GM12878 (cell line): ENCODE data around the gene ZXDC. TPM values are rescaled to one million over a fixed set of nuclear protein-coding genes. Genes with fewer than 3 reads are reported as not detected.

ENCODE experiments used
- ATAC-seq: fragments of 200-7000 bp; cut with Tn5 transposase; 3 replicates; pipeline ENCODE4 v1.9.1; 2020; ENCODE audit warnings: mild to moderate bottlenecking, moderate library complexity
- Bru-seq: library from RNA; stranded (reverse); fragments of 400-500 nt; gene quantifications from one replicate; lab custom pipeline; 2021; lab: Mats Ljungman, UMichigan
- BruChase-seq, 2 experiments: library from RNA; stranded (reverse); fragments of 400-500 nt; gene quantifications; one replicate each; lab custom pipeline; 2021; lab: Mats Ljungman, UMichigan
- BruUV-seq: library from RNA; stranded (reverse); fragments of 400-500 nt; replicated peaks from 2 replicates; lab custom pipeline; 2021; lab: Mats Ljungman, UMichigan
- CTCF ChIA-PET: fragments of 300-600 bp; sonication (Branson Sonifier 250); formaldehyde crosslinking; extraction: SDS; loops from one replicate; lab custom pipeline; 2021; ENCODE audit warnings: inconsistent platforms; lab: Yijun Ruan, JAX
- POLR2A ChIA-PET: fragments of 350-600 bp; formaldehyde crosslinking; extraction: SDS; loops from one replicate; lab custom pipeline; 2021; ENCODE audit warnings: inconsistent platforms; lab: Charles Lee
- RAD21 ChIA-PET: fragments of 300-600 bp; sonication (Branson Sonifier 250); formaldehyde crosslinking; loops from one replicate; lab custom pipeline; 2023; ENCODE audit warnings: antibody characterized with exemption; ENCODE audit not compliant: unreplicated experiment; lab: Charles Lee
- SMC1A ChIA-PET: fragments of 300-600 bp; sonication (Branson Sonifier 250); formaldehyde crosslinking; loops from one replicate; lab custom pipeline; 2023; ENCODE audit not compliant: unreplicated experiment, uncharacterized antibody; lab: Charles Lee
- DNase-seq: peaks from one replicate; pipeline ENCODE4 v3.0.0-alpha.2; 2011; ENCODE audit warnings: low read depth, low spot score
- FAIRE-seq: peaks from 3 replicates; lab custom pipeline; 2011; peaks lifted over from hg19 to GRCh38; lab: Jason Lieb, UNC
- H2AFZ ChIP-seq: 2 replicates; pipeline ENCODE4 v1.6.0; 2011; ENCODE audit warnings: low read depth, low read length, control low read depth; ENCODE audit not compliant: control insufficient read depth
- H3K27ac ChIP-seq: 2 replicates; pipeline ENCODE4 v1.5.1; 2011; ENCODE audit warnings: control low read depth; ENCODE audit not compliant: control insufficient read depth, insufficient read depth
- H3K27me3 ChIP-seq, 2 experiments: replicated peaks in 1 of 2; 2 replicates each; pipeline versions ENCODE4 v1.6.0 to v1.6.1; 2011; ENCODE audit warnings: low read length in 1 of 2; ENCODE audit not compliant: control insufficient read depth in 2 of 2, insufficient read depth in 2 of 2
- H3K36me3 ChIP-seq, 2 experiments: 2 replicates each; pipeline ENCODE4 v1.5.1; 2011; ENCODE audit warnings: low read length in 1 of 2; ENCODE audit not compliant: control insufficient read depth in 2 of 2, insufficient read depth in 2 of 2
- H3K4me1 ChIP-seq: 2 replicates; pipeline ENCODE4 v1.6.1; 2011; ENCODE audit warnings: mild to moderate bottlenecking, low read length, moderate library complexity, mixed read lengths; ENCODE audit not compliant: control insufficient read depth, insufficient read depth
- H3K4me2 ChIP-seq: 2 replicates; pipeline ENCODE4 v1.6.0; 2011; ENCODE audit warnings: control low read depth; ENCODE audit not compliant: control insufficient read depth, insufficient read depth
- H3K4me3 ChIP-seq: fragments of 200-600 bp; sonication (generic); 2 replicates; pipeline ENCODE4 v1.5.1; 2016
- H3K79me2 ChIP-seq: 2 replicates; pipeline ENCODE4 v1.6.0; 2011; ENCODE audit warnings: low read length; ENCODE audit not compliant: control insufficient read depth, insufficient read depth
- H3K9ac ChIP-seq: 2 replicates; pipeline ENCODE4 v1.8.0; 2011; ENCODE audit warnings: low read length, control low read depth, mixed read lengths; ENCODE audit not compliant: control insufficient read depth, insufficient read depth
- H3K9me3 ChIP-seq: replicated peaks from 3 replicates; pipeline ENCODE4 v1.5.1; 2011; ENCODE audit warnings: mild to moderate bottlenecking, low read length; ENCODE audit not compliant: control insufficient read depth, insufficient read depth
- H4K20me1 ChIP-seq: 2 replicates; pipeline ENCODE4 v1.6.0; 2011; ENCODE audit not compliant: control insufficient read depth, insufficient read depth
- IKZF1 ChIP-seq: fragments of 450-650 bp; conservative IDR thresholded peaks from 2 replicates; pipeline ENCODE4 v1.6.1; 2017; ENCODE audit warnings: antibody characterized with exemption, mild to moderate bottlenecking
- KDM1A ChIP-seq: fragments of 200-600 bp; sonication (generic); IDR thresholded peaks from 2 replicates; pipeline ENCODE4 v1.6.1; 2016; ENCODE audit warnings: borderline replicate concordance
- LARP7 ChIP-seq: fragments of 450-650 bp; IDR thresholded peaks from 2 replicates; pipeline ENCODE4 v1.6.1; 2017; ENCODE audit warnings: mild to moderate bottlenecking
- NR2C1 ChIP-seq: fragments of 450-650 bp; IDR thresholded peaks from 2 replicates; pipeline ENCODE4 v1.6.1; 2017; ENCODE audit warnings: antibody characterized with exemption, mild to moderate bottlenecking, moderate library complexity
- POLR2AphosphoS2 ChIP-seq: IDR thresholded peaks from 2 replicates; pipeline ENCODE4 v1.6.1; 2011; ENCODE audit warnings: low read depth, mild to moderate bottlenecking, low read length, improper control_type of control experiment, moderate library complexity
- RB1 ChIP-seq: fragments of 450-650 bp; formaldehyde crosslinking; IDR thresholded peaks from 2 replicates; pipeline ENCODE4 v1.6.1; 2017; ENCODE audit warnings: mild to moderate bottlenecking, borderline replicate concordance
- SMARCA5 ChIP-seq: fragments of 450-650 bp; IDR thresholded peaks from 2 replicates; pipeline ENCODE4 v1.6.1; 2017; ENCODE audit warnings: mild to moderate bottlenecking
- WGBS: methylation state at CpG from one replicate; pipeline ENCODE4 v1.1.6; 2016; ENCODE audit warnings: low lambda C conversion rate; ENCODE audit not compliant: insufficient replicate concordance, insufficient coverage; ENCODE audit errors: missing lambda C conversion rate; 5-methylcytosine and 5-hydroxymethylcytosine counted together
- in situ Hi-C: fragments of 300-500 bp; cut with MboI; formaldehyde crosslinking; loops from 9 replicates; pipeline ENCODE4 v1.14.3; 2018; ENCODE audit warnings: mixed read lengths
- intact Hi-C: fragments of 100-400 bp; cut with micrococcal nuclease; formaldehyde crosslinking; loops from one replicate; pipeline ENCODE4 v1.14.2; 2022; ENCODE audit not compliant: unreplicated experiment
- long read RNA-seq, 2 experiments: library from polyadenylated mRNA; unstranded; transcript quantifications; one replicate each; pipeline ENCODE4 v2.0.0, GENCODE V29; 2019 to 2020
- polyA minus RNA-seq, 3 experiments: library from RNA; depleted of rRNA, polyadenylated mRNA; stranded (reverse); fragments of >200 nt; gene quantifications; 2 replicates each; pipeline ENCODE4 v1.2.3, GENCODE V29; 2011
- polyA plus RNA-seq, 11 experiments: library from polyadenylated mRNA; depleted of rRNA in 4 of 11; unstranded in 6 of 11; stranded (reverse) in 5 of 11; fragments of >200 nt; fragmentation: Nextera tagmentation in 4 of 11; fragmentation: Illumina TruSeq in 1 of 11; extraction: Ambion mirVana in 4 of 11; extraction: Trizol in 1 of 11; gene quantifications; 1 replicate in 1 of 11; 2 replicates in 10 of 11; pipeline versions ENCODE4 v1.2.1 to v1.2.3, GENCODE V29; 2011 to 2016; ENCODE audit warnings: inconsistent platforms in 2 of 11, missing spikeins in 2 of 11, low read depth in 1 of 11
- total RNA-seq, 4 experiments: library from RNA; depleted of rRNA in 3 of 4; stranded (reverse); fragments of >200 nt in 3 of 4; fragmentation: Illumina TruSeq in 1 of 4; extraction: Trizol in 1 of 4; gene quantifications; 2 replicates each; pipeline versions ENCODE4 v1.2.1 to v1.2.3, GENCODE V29; 2013 to 2021
- TF ChIP-seq, protein P1 (sequence below), 3 experiments: IDR thresholded peaks in 2 of 3; conservative IDR thresholded peaks in 1 of 3; 2 replicates each; pipeline ENCODE4 v1.5.1; 2011; ENCODE audit warnings: low read depth in 3 of 3, low read length in 3 of 3, mild to moderate bottlenecking in 3 of 3, control low read depth in 2 of 3, moderate library complexity in 2 of 3, inconsistent platforms in 1 of 3, mixed read lengths in 1 of 3; ENCODE audit not compliant: control insufficient read depth in 2 of 3, insufficient read depth in 1 of 3; ENCODE audit errors: extremely low read depth in 1 of 3
- TF ChIP-seq, protein P2 (sequence below): fragments of 450-650 bp; IDR thresholded peaks from 2 replicates; pipeline ENCODE4 v1.6.1; 2017; ENCODE audit warnings: antibody characterized with exemption, mild to moderate bottlenecking, moderate library complexity

Gene ZXDC, protein sequence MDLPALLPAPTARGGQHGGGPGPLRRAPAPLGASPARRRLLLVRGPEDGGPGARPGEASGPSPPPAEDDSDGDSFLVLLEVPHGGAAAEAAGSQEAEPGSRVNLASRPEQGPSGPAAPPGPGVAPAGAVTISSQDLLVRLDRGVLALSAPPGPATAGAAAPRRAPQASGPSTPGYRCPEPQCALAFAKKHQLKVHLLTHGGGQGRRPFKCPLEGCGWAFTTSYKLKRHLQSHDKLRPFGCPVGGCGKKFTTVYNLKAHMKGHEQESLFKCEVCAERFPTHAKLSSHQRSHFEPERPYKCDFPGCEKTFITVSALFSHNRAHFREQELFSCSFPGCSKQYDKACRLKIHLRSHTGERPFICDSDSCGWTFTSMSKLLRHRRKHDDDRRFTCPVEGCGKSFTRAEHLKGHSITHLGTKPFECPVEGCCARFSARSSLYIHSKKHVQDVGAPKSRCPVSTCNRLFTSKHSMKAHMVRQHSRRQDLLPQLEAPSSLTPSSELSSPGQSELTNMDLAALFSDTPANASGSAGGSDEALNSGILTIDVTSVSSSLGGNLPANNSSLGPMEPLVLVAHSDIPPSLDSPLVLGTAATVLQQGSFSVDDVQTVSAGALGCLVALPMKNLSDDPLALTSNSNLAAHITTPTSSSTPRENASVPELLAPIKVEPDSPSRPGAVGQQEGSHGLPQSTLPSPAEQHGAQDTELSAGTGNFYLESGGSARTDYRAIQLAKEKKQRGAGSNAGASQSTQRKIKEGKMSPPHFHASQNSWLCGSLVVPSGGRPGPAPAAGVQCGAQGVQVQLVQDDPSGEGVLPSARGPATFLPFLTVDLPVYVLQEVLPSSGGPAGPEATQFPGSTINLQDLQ
- total RNA-seq (2013; cell fraction: nucleolus; rRNA removed) = 79.9 and 87.5 TPM in 2 replicates
- total RNA-seq (2014; rRNA removed) (12.9 and 15.0 TPM in 2 replicates), total RNA-seq (2014; rRNA removed; fragmentation: Illumina TruSeq; extraction: Trizol) (7.5 and 8.1 TPM in 2 replicates), total RNA-seq (2021) (14.7 and 15.3 TPM in 2 replicates), polyA plus RNA-seq (2011; rRNA removed) (6.9 and 12.9 TPM in 2 replicates), polyA plus RNA-seq (2014; fragmentation: Illumina TruSeq; extraction: Trizol) (5.8 and 8.9 TPM in 2 replicates), polyA plus RNA-seq (2014; fragmentation: Nextera tagmentation; extraction: Ambion mirVana) (1 to 10 TPM in 1 of 2 experiments, under 1 TPM in 1; 0.72 to 1.2 TPM), polyA plus RNA-seq (2014; rRNA removed) (12.1 and 13.7 TPM in 2 replicates), polyA plus RNA-seq (2016; fragmentation: Nextera tagmentation; extraction: Ambion mirVana) (1 to 10 TPM; 1.3 to 6.6 TPM), polyA minus RNA-seq (2011; rRNA and poly(A)+ RNA removed) (19.6 and 25.7 TPM in 2 replicates), Bru-seq, nascent RNA (percentile 82 among the genes with signal in this experiment), BruChase-seq, experiment 1, labeled RNA remaining after a 6-hour chase (percentile 86 among the genes with signal in this experiment), BruChase-seq, experiment 2, labeled RNA remaining after a 2-hour chase (percentile 89 among the genes with signal in this experiment)
- polyA plus RNA-seq (2011; ENCODE audit: low read depth) = 7.5 TPM
- polyA plus RNA-seq (2011; cell fraction: cytosol; rRNA removed) = 14.2 and 16.0 TPM in 2 replicates
- 42.0 and 49.6 TPM in 2 replicates for polyA plus RNA-seq (2011; cell fraction: nucleus; rRNA removed)
- polyA plus RNA-seq (2012) = 7.6 and 8.6 TPM in 2 replicates
- 9.1 and 10.8 TPM in 2 replicates for polyA minus RNA-seq (2011; cell fraction: cytosol; rRNA and poly(A)+ RNA removed)
- polyA minus RNA-seq (2011; cell fraction: nucleus; rRNA and poly(A)+ RNA removed) = 25.8 and 39.0 TPM in 2 replicates
- long read RNA-seq, experiment 1, partial matches to known transcripts = 0 of 1 reads
- long read RNA-seq, experiment 1, other reads (novel, unspliced or antisense) = 1 of 1 reads
- long read RNA-seq, experiment 2, partial matches to known transcripts = 5 of 21 reads
- long read RNA-seq, experiment 2, other reads (novel, unspliced or antisense) = 16 of 21 reads

DNA sequence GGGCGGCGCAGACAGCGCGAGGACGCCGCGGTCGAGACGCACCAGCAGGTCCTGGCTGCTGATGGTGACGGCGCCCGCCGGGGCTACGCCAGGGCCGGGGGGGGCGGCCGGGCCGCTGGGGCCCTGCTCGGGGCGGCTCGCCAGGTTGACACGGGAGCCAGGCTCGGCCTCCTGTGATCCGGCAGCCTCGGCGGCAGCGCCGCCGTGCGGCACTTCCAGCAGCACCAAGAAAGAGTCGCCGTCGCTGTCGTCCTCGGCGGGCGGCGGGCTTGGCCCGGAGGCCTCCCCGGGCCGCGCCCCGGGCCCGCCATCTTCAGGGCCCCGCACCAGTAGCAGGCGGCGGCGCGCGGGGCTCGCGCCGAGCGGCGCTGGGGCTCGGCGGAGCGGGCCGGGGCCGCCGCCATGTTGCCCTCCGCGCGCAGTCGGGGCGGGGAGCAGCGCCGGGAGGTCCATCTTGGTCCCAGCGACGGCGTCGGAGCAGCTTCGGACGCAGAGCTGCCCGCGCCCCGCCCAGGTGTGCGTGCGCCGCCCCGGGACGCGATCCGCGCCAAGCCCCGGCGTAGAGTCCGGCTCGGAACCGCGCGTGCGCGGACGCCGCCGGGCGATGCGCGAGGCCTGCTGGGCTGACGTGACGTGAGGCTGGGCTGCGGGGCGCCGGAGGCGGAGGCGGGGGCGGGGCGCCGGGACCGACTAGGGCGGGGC is at the start of gene ZXDC:
Gene ZXDC (minus strand): TSS at position 479 of the 702 bp plus-strand sequence. CDS start 26 bp downstream, at position 453.
- BruUV-seq = no TSS peak
- in situ Hi-C loops = loop anchor here (10.0 kb wide), 1 partner anchor 561 kb away; no protein-coding TSS in a partner anchor
- peaks cover 30% of the 10 kb centered on the region for H3K79me2 ChIP-seq
- TF ChIP-seq, protein P1, sequence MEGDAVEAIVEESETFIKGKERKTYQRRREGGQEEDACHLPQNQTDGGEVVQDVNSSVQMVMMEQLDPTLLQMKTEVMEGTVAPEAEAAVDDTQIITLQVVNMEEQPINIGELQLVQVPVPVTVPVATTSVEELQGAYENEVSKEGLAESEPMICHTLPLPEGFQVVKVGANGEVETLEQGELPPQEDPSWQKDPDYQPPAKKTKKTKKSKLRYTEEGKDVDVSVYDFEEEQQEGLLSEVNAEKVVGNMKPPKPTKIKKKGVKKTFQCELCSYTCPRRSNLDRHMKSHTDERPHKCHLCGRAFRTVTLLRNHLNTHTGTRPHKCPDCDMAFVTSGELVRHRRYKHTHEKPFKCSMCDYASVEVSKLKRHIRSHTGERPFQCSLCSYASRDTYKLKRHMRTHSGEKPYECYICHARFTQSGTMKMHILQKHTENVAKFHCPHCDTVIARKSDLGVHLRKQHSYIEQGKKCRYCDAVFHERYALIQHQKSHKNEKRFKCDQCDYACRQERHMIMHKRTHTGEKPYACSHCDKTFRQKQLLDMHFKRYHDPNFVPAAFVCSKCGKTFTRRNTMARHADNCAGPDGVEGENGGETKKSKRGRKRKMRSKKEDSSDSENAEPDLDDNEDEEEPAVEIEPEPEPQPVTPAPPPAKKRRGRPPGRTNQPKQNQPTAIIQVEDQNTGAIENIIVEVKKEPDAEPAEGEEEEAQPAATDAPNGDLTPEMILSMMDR (IDR thresholded peaks at IDR 0.05 in 2 of 3, conservative IDR thresholded peaks at IDR 0.05 in 1 of 3; ENCODE audit: control insufficient read depth in 2 of 3, extremely low read depth in 1 of 3, insufficient read depth in 1 of 3, low read depth in 3 of 3, low read length in 3 of 3) = peak; percentile 37 to 65 (median 56); a peak in 5 of 6 replicates
- TF ChIP-seq NR2C1 (peak; percentile 43; the same call in 1 of the 2 replicates), LARP7 (peak; percentile 85), KDM1A (no peak), POLR2AphosphoS2 (peak; percentile 55; the same call in 1 of the 2 replicates), IKZF1 (peak; percentile 85), RB1 (peak; percentile 76; the same call in 1 of the 2 replicates), SMARCA5 (peak; percentile 93)
- TF ChIP-seq, protein P2, sequence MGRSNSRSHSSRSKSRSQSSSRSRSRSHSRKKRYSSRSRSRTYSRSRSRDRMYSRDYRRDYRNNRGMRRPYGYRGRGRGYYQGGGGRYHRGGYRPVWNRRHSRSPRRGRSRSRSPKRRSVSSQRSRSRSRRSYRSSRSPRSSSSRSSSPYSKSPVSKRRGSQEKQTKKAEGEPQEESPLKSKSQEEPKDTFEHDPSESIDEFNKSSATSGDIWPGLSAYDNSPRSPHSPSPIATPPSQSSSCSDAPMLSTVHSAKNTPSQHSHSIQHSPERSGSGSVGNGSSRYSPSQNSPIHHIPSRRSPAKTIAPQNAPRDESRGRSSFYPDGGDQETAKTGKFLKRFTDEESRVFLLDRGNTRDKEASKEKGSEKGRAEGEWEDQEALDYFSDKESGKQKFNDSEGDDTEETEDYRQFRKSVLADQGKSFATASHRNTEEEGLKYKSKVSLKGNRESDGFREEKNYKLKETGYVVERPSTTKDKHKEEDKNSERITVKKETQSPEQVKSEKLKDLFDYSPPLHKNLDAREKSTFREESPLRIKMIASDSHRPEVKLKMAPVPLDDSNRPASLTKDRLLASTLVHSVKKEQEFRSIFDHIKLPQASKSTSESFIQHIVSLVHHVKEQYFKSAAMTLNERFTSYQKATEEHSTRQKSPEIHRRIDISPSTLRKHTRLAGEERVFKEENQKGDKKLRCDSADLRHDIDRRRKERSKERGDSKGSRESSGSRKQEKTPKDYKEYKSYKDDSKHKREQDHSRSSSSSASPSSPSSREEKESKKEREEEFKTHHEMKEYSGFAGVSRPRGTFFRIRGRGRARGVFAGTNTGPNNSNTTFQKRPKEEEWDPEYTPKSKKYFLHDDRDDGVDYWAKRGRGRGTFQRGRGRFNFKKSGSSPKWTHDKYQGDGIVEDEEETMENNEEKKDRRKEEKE = no peak

More for the DNA sequence above, at the start of gene ZXDC:
- Histone ChIP-seq H3K9me3 (no peaks in the 10 kb centered on the region), H3K27ac (peak within 1 kb of the TSS; percentile 61), H4K20me1 (peaks cover 8% of the 10 kb centered on the region; the same call in 1 of the 2 replicates), H3K36me3 (peaks cover under 1 to 3% of the 10 kb centered on the region in 2 experiments; a peak in 3 of 4 replicates), H3K4me3 (peak within 1 kb of the TSS; percentile 75), H3K27me3 (no peaks in the 10 kb centered on the region), H3K4me1 (peaks cover 9% of the 10 kb centered on the region; the same call in 1 of the 2 replicates), H2AFZ (peak within 1 kb of the TSS; percentile 98), H3K4me2 (peak within 1 kb of the TSS; percentile 84), H3K9ac (peak within 1 kb of the TSS; percentile 82)
- ChIA-PET RAD21 (interaction anchor here (0.6 to 1.5 kb wide), 3 partner anchors 80 to 753 kb away, joined by 3 to 4 read pairs (median 3); no protein-coding TSS in a partner anchor), SMC1A (interaction anchor here (1.1 kb wide), 1 partner anchor 83 kb away, joined by 3 read pairs; no protein-coding TSS in a partner anchor), CTCF (interaction anchor here (0.9 to 1.5 kb wide), 3 partner anchors 49 to 342 kb away, joined by 3 to 5 read pairs (median 3); no protein-coding TSS in a partner anchor), POLR2A (interaction anchor here (0.6 kb wide), 1 partner anchor 41 kb away, joined by 3 read pairs; no protein-coding TSS in a partner anchor)
- ATAC-seq (peak; percentile 91), FAIRE-seq (peak; percentile 57), DNase-seq (peak; percentile 70)
- intact Hi-C loops = loop anchor here (10.0 kb wide), 1 partner anchor 231 kb away; no protein-coding TSS in a partner anchor
- under 1% methylated on average over 78 of the region's 112 CpGs for WGBS
